Activated CD4-positive, CD25-positive, alpha-beta regulatory T cell treated with anti-CD3 and anti-CD28 coated beads, Interleukin-2, amount 50 U/mL, for 16 hours (primary cell): Measurements from ENCODE around the gene SBK1.
A peak's percentile ranks its signal among the peaks of the same experiment; 100 is the strongest.
"Not testable (repeated sequence)": the region's sequence is repeated elsewhere in the genome, so short reads cannot be mapped to it uniquely, and the experiment has no call there.

ENCODE experiments used
- DNase-seq: peaks from one replicate; pipeline ENCODE4 v3.0.0-alpha.2; 2020; ENCODE audit warnings: low read depth, low spot score

The SBK1 gene

GRCh38 chr16:28308794-28309584 is 16.7 kb downstream of the SBK1 start:
- no peak for DNase-seq

DNA sequence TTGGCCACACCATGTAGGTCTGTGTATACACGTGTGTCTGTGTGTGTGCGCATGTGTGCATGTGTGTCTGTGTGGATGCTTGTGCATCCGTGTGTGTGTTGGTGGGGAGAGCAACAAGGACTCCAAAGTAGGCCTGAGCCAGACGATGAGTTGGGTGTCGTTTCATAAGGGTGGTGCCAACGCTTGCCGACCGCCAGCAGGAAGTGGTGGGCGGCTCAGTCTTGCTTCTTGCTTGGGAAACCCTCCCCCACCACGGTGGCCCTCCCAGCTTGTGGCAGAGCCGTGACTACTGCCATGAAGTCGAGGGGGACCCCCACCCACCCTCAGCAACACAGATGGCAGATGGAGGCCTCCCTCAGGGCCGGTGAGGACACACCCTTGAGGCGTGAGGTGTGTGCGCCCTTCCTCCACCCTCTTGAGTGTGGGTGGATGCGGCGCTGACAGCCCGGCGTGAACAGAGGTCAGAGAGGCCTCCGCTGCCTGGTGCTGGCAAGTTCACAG is 17.5 kb downstream of the SBK1 start:
- peak; percentile 57 for DNase-seq

- DNase-seq, result no peak
These were observed 18.5 kb downstream of the SBK1 start for GRCh38 chr16:28310796-28311195.

DNA sequence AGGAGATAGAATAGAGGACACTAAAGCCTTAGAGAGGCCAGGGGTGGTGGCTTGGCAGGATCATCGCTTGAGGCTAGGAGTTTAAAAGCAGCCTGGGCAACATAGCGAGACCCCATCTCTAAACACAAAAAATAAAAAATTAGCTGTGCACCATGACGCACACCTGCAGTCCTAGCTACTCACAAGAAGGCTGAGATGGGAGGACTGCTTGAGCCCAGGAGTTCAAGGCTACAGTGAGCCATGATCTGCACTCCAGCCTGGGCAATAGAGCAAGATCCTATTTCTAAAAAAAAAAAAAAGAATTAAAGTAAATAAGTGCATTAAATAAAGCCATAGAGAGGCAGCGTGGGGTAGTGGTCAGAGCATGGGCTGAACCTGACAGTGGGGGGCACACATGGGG is 19.1 kb downstream of the SBK1 start:
- DNase-seq, result no peak

DNA sequence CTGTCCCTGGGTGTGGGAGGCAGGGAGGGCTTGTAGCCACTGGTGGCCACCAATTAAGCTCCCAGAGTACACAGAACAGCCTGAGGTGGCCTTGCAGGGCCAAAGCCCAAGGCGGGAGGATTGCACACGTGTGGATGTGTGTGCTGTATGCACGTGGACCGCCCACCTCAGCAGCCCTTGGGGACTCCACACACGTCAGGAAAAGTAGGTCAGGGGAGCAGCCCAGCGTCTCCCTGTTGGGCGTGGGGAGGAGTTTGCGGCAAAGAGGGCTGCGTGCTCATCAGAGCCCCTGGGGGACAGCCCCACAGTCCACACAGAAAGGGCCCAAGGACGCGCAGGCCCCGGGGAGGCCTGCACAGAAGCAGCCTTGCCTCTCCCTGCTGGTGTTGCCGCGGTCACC is 19.6 kb downstream of the SBK1 start:
- no peak for DNase-seq

- DNase-seq, result no peak
These were observed 20.0 kb downstream of the SBK1 start for GRCh38 chr16:28312327-28312726.

GRCh38 chr16:28313587-28313986 is 21.3 kb downstream of the SBK1 start:
- no peak for DNase-seq

DNA sequence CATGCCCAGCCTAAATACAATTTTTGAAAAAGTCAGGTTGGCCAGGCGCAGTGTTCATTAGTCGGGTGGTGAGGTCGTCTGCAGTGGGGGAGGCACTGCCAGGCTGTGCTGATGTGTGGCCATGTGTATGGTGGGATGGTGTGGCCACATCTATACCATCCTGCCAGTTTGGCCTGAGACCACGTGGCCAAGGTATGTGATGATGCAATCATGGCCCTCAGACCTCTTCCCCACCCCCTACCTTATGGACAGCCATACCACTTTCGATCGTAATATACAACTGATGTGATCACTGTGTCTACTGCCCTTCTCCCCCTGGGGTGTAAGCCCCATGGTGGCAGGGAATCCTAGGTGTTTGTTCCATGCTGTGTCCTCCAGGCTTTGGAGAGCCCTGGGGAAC is 23.7 kb downstream of the SBK1 start:
- DNase-seq, result no peak

- DNase-seq, result peak; percentile 58
These were observed 24.9 kb downstream of the SBK1 start for GRCh38 chr16:28317040-28317880.

- no peak for DNase-seq
These were observed 25.9 kb downstream of the SBK1 start for GRCh38 chr16:28318042-28318744.

DNA sequence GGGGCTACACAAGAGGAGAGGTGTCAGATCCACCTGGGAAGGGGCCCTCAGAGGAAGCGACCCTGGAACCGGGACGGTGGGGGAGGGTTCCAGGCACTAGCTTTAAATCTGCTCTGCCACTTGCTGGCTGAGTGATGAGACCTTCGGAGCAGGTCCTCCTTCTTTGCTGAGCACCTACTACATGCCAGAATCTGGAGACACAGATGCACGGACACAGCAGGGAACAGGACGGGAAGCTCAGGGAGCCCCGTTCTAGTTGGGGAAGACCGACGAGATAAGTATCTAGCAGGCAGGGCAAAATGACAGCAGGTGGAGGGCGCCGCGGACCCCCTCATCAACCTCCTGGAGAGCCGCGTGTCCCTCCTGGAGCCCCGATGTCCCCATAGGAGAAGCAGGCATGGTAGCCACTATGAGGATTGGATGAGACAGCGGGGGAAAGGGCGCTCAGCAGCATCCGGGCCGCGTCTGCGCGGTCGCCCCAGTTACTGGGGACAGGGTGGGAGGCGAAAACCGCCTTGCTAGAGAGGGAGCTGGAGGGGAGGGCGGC is 27.2 kb downstream of the SBK1 start:
- DNase-seq, result no peak

- DNase-seq, result no peak
These were observed 27.8 kb downstream of the SBK1 start for GRCh38 chr16:28320023-28320561.

- DNase-seq, result no peak
These were observed 28.4 kb downstream of the SBK1 start for GRCh38 chr16:28320741-28321140.

DNA sequence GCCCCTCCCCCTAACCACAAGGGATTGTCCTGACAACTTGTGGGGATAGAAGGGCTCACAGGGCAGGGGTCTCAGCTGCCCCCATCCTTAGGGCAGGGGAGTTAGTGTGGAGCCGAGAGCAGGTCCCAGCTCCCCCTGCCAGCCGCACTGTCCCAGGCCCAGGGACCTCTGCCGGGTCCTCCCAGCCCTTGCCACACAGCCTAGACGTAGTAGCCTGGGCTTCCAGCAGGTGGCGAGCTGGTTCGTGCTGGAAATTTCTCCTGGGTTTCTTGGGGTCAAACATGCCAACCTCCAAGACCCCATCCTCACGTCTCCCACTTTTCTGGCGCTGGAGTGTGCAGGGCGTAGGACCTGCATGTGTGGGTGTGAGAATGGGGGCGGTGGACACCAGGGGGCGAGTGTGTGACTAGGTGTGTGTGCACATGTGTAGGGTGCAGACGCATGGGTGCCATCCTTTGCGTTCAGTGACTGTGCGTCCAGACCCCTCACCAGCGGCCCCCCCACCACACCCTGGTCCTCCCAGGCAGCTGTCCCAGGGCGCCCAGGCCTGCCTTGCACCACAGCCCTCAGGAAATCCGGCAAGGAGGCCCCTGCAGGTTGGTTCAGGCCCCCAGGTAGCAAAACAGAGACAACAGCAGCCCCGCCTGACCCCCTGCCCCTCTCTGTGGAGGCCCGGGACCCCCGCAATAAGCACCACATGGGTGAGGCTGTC is 29.5 kb downstream of the SBK1 start:
- no peak for DNase-seq

DNA sequence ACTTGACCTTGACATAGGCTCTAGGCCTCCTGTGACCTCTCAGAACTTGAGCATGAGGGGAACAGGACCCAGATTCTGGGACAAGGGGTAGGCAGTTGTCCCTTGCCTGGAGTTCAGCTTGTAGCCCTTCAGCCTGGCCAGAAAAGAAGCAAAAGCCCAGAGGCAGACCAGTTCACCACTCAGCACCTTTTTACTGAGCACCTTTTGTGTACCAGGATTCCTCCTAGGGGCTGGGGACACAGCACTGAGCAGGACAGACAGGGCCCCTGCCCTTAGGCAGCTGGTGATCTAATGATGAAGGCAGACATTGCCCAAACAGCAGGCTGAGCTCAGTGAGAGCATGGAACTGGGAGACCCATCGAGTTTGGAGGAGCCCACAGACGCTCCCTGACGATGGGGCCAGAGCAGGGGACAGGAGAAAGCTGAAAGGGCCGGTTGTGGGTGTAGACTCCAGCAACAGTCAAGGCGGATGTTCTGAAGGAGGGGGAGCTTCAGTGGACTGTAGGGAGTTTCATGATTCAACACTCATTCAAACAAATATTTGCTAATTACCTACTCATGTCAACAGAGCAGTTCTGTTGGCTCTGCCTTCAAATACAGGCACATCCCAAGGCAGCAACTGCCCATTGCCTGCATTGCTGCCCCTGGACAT is 32.0 kb downstream of the SBK1 start:
- DNase-seq, result no peak

DNA sequence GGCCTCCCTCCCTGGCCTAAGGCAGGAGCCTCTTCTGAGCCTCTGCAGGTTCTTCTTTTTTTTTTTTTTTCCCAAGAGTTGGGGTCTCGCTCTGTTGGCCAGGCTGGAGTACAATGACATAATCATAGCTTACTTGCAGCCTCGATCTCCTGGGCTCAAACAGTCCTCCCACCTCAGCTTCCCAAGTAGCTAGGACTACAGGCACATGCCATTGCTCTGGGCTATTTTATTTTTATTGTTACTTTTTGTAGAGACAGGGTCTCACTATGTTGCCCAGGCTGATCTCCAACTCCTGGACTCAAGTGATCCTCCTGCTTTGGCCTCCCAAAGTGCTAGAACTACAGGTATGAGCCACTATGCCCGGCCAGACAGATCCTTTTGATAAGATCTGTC is 32.6 kb downstream of the SBK1 start:
- no peak for DNase-seq

DNA sequence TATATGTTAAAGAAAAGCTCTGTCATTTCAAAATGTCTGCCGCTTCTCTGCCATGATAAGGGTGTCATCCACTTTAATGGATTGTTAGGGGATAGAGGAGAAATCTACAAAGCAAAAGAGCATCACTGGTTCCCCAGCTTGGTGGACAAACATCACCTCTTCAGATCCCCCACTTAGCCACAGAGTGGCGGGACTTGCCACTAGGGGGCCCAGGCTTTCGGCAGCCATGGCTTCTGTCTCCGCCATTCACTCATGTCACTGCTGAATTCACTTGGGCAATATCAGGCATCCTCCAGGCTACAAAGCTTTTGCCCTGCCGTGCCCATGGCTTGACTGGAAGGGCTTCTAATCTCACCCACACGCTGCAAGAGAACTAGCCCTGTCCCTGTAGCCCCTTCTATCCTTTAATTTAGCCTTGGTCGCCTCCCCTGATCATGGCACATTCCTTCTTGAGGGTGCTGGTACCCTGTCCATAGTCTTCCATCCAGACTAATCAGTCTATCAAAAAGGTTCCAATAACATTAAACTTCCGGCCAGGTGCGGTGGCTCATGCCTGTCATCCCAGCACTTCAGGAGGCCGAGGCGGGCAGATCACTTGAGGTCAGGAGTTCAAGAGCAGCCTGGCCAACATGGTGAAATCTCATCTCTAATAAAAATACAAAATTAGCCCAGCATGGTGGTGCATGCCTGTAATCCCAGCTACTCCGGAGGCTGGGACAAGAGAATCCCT is 34.7 kb downstream of the SBK1 start:
- DNase-seq, result peak; percentile 49

DNA sequence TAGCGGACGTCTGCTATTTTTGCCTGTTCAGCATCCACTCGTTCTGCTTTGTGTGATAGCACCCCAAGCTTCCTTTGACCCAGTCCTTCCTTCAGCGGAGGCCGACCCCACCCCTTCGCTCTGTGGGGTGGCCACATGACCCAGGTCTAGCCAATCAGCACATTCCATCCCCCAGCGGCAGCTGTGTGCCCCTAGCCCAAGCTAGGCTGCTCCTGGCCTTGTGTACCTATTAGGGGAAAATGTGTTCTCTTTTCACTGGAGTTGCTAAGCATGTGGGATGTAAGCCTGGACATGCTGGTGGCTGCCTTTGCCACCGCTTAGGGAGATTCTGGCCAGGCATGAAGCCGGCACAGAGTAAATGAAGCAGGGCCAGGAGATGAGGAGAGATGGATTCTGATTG is 37.9 kb downstream of the SBK1 start:
- not testable (repeated sequence) for DNase-seq

- not testable (repeated sequence) for DNase-seq
These were observed 38.7 kb downstream of the SBK1 start for GRCh38 chr16:28330981-28331380.

- not testable (repeated sequence) for DNase-seq
These were observed 40.3 kb downstream of the SBK1 start for GRCh38 chr16:28332632-28333031.
